A673 (cell line): Measurements from ENCODE around the gene RTN4RL1. TPM values are rescaled to one million over a fixed set of nuclear protein-coding genes. Genes with fewer than 3 reads are reported as not detected.
A peak's percentile ranks its signal among the peaks of the same experiment; 100 is the strongest.

Experiments
- BruUV-seq: library from RNA; stranded (reverse); fragments of 400-500 nt; replicated peaks from 2 replicates; lab custom pipeline; 2021; lab: Mats Ljungman, UMichigan
- CTCF ChIA-PET: fragments of 300-600 bp; sonication (Branson Sonifier 250); formaldehyde crosslinking; loops from one replicate; lab custom pipeline; 2022; ENCODE audit warnings: antibody characterized with exemption; lab: Charles Lee
- POLR2A ChIA-PET: fragments of 300-600 bp; sonication (Branson Sonifier 250); formaldehyde crosslinking; loops from one replicate; lab custom pipeline; 2022; ENCODE audit warnings: antibody characterized with exemption; ENCODE audit not compliant: low non-redundant PET; lab: Charles Lee
- DNase-seq: peaks from one replicate; pipeline ENCODE4 v3.0.0-alpha.2; 2015; ENCODE audit warnings: low spot score
- H3K27ac ChIP-seq: fragments of 200-600 bp; sonication (generic); 2 replicates; pipeline ENCODE4 v1.5.1; 2016; ENCODE audit warnings: mixed run types, low read depth, mild to moderate bottlenecking, mixed read lengths, antibody characterized with exemption, low read length; ENCODE audit not compliant: poor library complexity, severe bottlenecking
- H3K27me3 ChIP-seq: fragments of 200-600 bp; sonication (generic); replicated peaks from 2 replicates; pipeline ENCODE4 v1.6.1; 2017; ENCODE audit warnings: mixed run types, low read depth, mild to moderate bottlenecking, mixed read lengths, antibody characterized with exemption, low read length; ENCODE audit not compliant: insufficient read depth, poor library complexity
- H3K36me3 ChIP-seq: fragments of 200-600 bp; sonication (generic); 2 replicates; pipeline ENCODE4 v1.6.1; 2016; ENCODE audit warnings: mixed run types, mild to moderate bottlenecking, mixed read lengths, antibody characterized with exemption, low read length; ENCODE audit not compliant: insufficient read depth, poor library complexity, severe bottlenecking
- H3K4me1 ChIP-seq: fragments of 200-600 bp; sonication (generic); 2 replicates; pipeline ENCODE4 v1.6.1; 2017; ENCODE audit warnings: mixed run types, mild to moderate bottlenecking, mixed read lengths, antibody characterized with exemption, low read length; ENCODE audit not compliant: insufficient read depth, poor library complexity, severe bottlenecking
- H3K4me3 ChIP-seq: fragments of 200-600 bp; sonication (generic); 2 replicates; pipeline ENCODE4 v1.5.1; 2016; ENCODE audit warnings: low read depth, mixed run types, mild to moderate bottlenecking, mixed read lengths, low read length; ENCODE audit not compliant: poor library complexity, severe bottlenecking
- H3K9me3 ChIP-seq: fragments of 200-600 bp; sonication (generic); 2 replicates; pipeline ENCODE4 v1.6.1; 2016; ENCODE audit warnings: mixed run types, low read depth, mild to moderate bottlenecking, mixed read lengths, antibody characterized with exemption, low read length; ENCODE audit not compliant: poor library complexity, severe bottlenecking
- CTCF ChIP-seq: fragments of 300-800, 200-600 bp; sonication (generic); conservative IDR thresholded peaks from 2 replicates; pipeline ENCODE4 v1.5.1; 2017; ENCODE audit warnings: low read depth, mild to moderate bottlenecking, antibody characterized with exemption, low read length, moderate library complexity, mixed read lengths
- EZH2 ChIP-seq: fragments of 200-600 bp; sonication (generic); IDR thresholded peaks from 2 replicates; pipeline ENCODE4 v1.6.1; 2017; ENCODE audit warnings: borderline replicate concordance, low read depth, mild to moderate bottlenecking, mixed read lengths, antibody characterized with exemption, low read length; ENCODE audit not compliant: poor library complexity, severe bottlenecking
- intact Hi-C: fragments of 100-400 bp; cut with micrococcal nuclease; formaldehyde crosslinking; loops from one replicate; pipeline ENCODE4 v1.10.0; 2022; ENCODE audit not compliant: unreplicated experiment
- microRNA-seq: library from miRNA; unstranded; fragments of <30 nt; microRNA quantifications from one replicate; pipeline ENCODE4 v1.2.0, GENCODE V29; 2021
- total RNA-seq: library from RNA; stranded (reverse); gene quantifications from 2 replicates; pipeline ENCODE4 v1.2.3, GENCODE V29; 2021

The RTN4RL1 gene
- total RNA-seq, 1 experiment from 2014 or later, result 0.80 TPM

- Histone ChIP-seq H3K4me1 (no peaks in the 10 kb centered on the region), H3K4me3 (no peak overlapping the region), H3K27ac (no peak overlapping the region), H3K9me3 (no peaks in the 10 kb centered on the region), H3K27me3 (no peaks in the 10 kb centered on the region), H3K36me3 (peaks cover 66% of the 10 kb centered on the region)
- no peak for TF ChIP-seq CTCF
- no peak for TF ChIP-seq EZH2
- ChIA-PET CTCF (no interaction called here), POLR2A (interaction anchor here (0.6 kb wide), 1 partner anchor 178 kb away, joined by 3 read pairs; no protein-coding TSS in a partner anchor)
- intact Hi-C loops, result no loop called here
- peak; percentile 52 for DNase-seq
- BruUV-seq, result no TSS peak
Measured at GRCh38 chr17:1890758-1891450, 134.2 kb downstream of the RTN4RL1 start.

- Histone ChIP-seq H3K4me3 (no peak overlapping the region), H3K4me1 (no peaks in the 10 kb centered on the region), H3K9me3 (no peaks in the 10 kb centered on the region), H3K27ac (no peak overlapping the region), H3K27me3 (no peaks in the 10 kb centered on the region), H3K36me3 (peaks cover 75% of the 10 kb centered on the region)
- no TSS peak for BruUV-seq
- POLR2A ChIA-PET, result no interaction called here
- CTCF ChIA-PET, result interaction anchor here (0.7 kb wide), 1 partner anchor 166 kb away, joined by 4 read pairs; no protein-coding TSS in a partner anchor
- DNase-seq, result no peak
- intact Hi-C loops, result no loop called here
- TF ChIP-seq EZH2 (no peak), CTCF (no peak)
Measured at GRCh38 chr17:1888741-1889140, 136.4 kb downstream of the RTN4RL1 start.

Small RNA genes within 50 kb of the gene (microRNA-seq; reads per million reads assigned to microRNA genes)
- gene MIR132, result 5,223 reads per million, percentile 93 among the genes with 10 or more reads in this experiment
- 79.3 reads per million, percentile 61 among the genes with 10 or more reads in this experiment for gene MIR212

Other genes with a start within 250 kb of the RTN4RL1 start
- gene SMYD4, start 195.4 kb downstream of the RTN4RL1 start, total RNA-seq, result 28.1 and 31.6 TPM in 2 replicates
- gene RPA1, start 195.3 kb downstream of the RTN4RL1 start, total RNA-seq, result 211 and 231 TPM in 2 replicates
- gene DPH1, start 4.8 kb upstream of the RTN4RL1 start, total RNA-seq, result 51.1 and 60.8 TPM in 2 replicates
- gene OVCA2, start 16.7 kb upstream of the RTN4RL1 start, total RNA-seq, result 30.7 and 33.1 TPM in 2 replicates
- gene HIC1, start 29.8 kb upstream of the RTN4RL1 start, total RNA-seq, result 0.84 and 1.5 TPM in 2 replicates